Measurements from ENCODE around the gene CYBB.
"Not testable (repeated sequence)": the region's sequence is repeated elsewhere in the genome, so short reads cannot be mapped to it uniquely, and the experiment has no call there.

The CYBB gene

DNA sequence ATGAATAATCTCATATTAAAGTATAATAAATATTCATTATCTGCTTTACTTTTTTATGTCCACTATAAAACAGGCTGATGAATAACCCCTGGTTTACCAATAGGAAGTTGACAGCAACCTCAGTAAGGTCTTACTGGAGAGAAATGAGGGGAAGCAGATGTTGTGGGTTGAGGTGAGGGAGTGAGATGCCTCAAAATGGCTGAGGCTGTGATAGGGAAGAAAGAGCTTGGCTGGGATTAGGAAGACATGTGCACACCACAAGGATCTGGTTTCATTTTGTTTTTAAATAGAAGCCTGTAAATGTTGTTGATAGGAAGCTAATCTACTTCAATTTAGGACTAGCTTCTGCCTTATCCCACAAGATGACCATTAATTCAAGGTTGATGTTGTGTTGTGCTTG, 14.4 kb upstream of the CYBB start:
- ATAC-seq, result no peak
- TF ChIP-seq, protein P1, sequence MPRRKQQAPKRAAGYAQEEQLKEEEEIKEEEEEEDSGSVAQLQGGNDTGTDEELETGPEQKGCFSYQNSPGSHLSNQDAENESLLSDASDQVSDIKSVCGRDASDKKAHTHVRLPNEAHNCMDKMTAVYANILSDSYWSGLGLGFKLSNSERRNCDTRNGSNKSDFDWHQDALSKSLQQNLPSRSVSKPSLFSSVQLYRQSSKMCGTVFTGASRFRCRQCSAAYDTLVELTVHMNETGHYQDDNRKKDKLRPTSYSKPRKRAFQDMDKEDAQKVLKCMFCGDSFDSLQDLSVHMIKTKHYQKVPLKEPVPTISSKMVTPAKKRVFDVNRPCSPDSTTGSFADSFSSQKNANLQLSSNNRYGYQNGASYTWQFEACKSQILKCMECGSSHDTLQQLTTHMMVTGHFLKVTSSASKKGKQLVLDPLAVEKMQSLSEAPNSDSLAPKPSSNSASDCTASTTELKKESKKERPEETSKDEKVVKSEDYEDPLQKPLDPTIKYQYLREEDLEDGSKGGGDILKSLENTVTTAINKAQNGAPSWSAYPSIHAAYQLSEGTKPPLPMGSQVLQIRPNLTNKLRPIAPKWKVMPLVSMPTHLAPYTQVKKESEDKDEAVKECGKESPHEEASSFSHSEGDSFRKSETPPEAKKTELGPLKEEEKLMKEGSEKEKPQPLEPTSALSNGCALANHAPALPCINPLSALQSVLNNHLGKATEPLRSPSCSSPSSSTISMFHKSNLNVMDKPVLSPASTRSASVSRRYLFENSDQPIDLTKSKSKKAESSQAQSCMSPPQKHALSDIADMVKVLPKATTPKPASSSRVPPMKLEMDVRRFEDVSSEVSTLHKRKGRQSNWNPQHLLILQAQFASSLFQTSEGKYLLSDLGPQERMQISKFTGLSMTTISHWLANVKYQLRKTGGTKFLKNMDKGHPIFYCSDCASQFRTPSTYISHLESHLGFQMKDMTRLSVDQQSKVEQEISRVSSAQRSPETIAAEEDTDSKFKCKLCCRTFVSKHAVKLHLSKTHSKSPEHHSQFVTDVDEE (CRISPR knock-in tag; IDR thresholded peaks at IDR 0.05), result no peak
- TF ChIP-seq BACH2 (CRISPR knock-in tag; IDR thresholded peaks at IDR 0.05; ENCODE audit: borderline replicate concordance), result no peak
- TF ChIP-seq GLIS3 (CRISPR knock-in tag; IDR thresholded peaks at IDR 0.05), result no peak
- no peak for TF ChIP-seq ESRRG (CRISPR knock-in tag; IDR thresholded peaks at IDR 0.05)
- no peak for TF ChIP-seq ZFP3 (CRISPR knock-in tag; IDR thresholded peaks at IDR 0.05)
- TF ChIP-seq TCF4 (CRISPR knock-in tag; IDR thresholded peaks at IDR 0.05; ENCODE audit: borderline replicate concordance), result no peak
- no peak for TF ChIP-seq ZNF8 (CRISPR knock-in tag; IDR thresholded peaks at IDR 0.05)
- TF ChIP-seq, protein P2, sequence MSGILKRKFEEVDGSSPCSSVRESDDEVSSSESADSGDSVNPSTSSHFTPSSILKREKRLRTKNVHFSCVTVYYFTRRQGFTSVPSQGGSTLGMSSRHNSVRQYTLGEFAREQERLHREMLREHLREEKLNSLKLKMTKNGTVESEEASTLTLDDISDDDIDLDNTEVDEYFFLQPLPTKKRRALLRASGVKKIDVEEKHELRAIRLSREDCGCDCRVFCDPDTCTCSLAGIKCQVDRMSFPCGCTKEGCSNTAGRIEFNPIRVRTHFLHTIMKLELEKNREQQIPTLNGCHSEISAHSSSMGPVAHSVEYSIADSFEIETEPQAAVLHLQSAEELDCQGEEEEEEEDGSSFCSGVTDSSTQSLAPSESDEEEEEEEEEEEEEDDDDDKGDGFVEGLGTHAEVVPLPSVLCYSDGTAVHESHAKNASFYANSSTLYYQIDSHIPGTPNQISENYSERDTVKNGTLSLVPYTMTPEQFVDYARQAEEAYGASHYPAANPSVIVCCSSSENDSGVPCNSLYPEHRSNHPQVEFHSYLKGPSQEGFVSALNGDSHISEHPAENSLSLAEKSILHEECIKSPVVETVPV (CRISPR knock-in tag; IDR thresholded peaks at IDR 0.05), result no peak
- no peak for TF ChIP-seq PPARA (CRISPR knock-in tag; IDR thresholded peaks at IDR 0.05; ENCODE audit: borderline replicate concordance)
- TF ChIP-seq, protein P3, sequence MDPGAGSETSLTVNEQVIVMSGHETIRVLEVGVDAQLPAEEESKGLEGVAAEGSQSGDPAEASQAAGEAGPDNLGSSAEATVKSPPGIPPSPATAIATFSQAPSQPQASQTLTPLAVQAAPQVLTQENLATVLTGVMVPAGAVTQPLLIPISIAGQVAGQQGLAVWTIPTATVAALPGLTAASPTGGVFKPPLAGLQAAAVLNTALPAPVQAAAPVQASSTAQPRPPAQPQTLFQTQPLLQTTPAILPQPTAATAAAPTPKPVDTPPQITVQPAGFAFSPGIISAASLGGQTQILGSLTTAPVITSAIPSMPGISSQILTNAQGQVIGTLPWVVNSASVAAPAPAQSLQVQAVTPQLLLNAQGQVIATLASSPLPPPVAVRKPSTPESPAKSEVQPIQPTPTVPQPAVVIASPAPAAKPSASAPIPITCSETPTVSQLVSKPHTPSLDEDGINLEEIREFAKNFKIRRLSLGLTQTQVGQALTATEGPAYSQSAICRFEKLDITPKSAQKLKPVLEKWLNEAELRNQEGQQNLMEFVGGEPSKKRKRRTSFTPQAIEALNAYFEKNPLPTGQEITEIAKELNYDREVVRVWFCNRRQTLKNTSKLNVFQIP (CRISPR knock-in tag; IDR thresholded peaks at IDR 0.05; ENCODE audit: borderline replicate concordance, low read depth), result no peak
- TF ChIP-seq CSDC2 (CRISPR knock-in tag; IDR thresholded peaks at IDR 0.05), result no peak
- TF ChIP-seq ZFP30 (CRISPR knock-in tag; IDR thresholded peaks at IDR 0.05), result no peak
- no peak for TF ChIP-seq ZNF70 (CRISPR knock-in tag; IDR thresholded peaks at IDR 0.05)

DNA sequence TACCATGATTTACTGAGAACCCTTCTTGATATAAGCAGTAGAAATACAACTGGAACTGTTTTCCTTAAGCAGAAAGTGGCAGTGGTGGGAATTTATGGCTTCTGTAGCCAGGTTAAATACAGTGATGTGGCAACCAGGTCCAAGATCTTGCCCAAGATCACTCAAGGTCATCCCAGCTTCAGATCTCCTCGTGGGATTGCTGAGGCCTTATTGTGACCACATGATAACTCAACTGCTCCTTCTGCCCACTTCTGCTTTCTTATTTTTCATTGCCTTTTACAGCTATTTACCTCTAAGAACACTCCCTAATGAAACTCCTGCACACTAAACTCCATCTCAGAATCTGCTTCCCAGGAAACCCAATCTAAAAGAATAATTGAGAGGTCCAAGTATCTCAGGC, 12.4 kb upstream of the CYBB start:
- no peak for ATAC-seq
- TF ChIP-seq ESRRG (CRISPR knock-in tag; IDR thresholded peaks at IDR 0.05) (no peak), ZNF8 (CRISPR knock-in tag; IDR thresholded peaks at IDR 0.05) (no peak), SNAI2 (CRISPR knock-in tag; IDR thresholded peaks at IDR 0.05) (no peak), GLIS3 (CRISPR knock-in tag; IDR thresholded peaks at IDR 0.05) (no peak), ZNF565 (CRISPR knock-in tag; conservative IDR thresholded peaks at IDR 0.05; ENCODE audit: low read depth) (no peak), RARB (CRISPR knock-in tag; IDR thresholded peaks at IDR 0.05) (no peak), ZC3H10 (CRISPR knock-in tag; IDR thresholded peaks at IDR 0.05) (no peak), TOX (CRISPR knock-in tag; IDR thresholded peaks at IDR 0.05; ENCODE audit: borderline replicate concordance) (no peak), ISL1 (CRISPR knock-in tag; IDR thresholded peaks at IDR 0.05) (no peak), ZFP3 (CRISPR knock-in tag; IDR thresholded peaks at IDR 0.05) (no peak), PPARA (CRISPR knock-in tag; IDR thresholded peaks at IDR 0.05; ENCODE audit: borderline replicate concordance) (no peak)
- TF ChIP-seq, protein P3 (CRISPR knock-in tag; IDR thresholded peaks at IDR 0.05; ENCODE audit: borderline replicate concordance, low read depth), result no peak
- TF ChIP-seq, protein P2 (CRISPR knock-in tag; IDR thresholded peaks at IDR 0.05), result no peak
- TF ChIP-seq, protein P4, sequence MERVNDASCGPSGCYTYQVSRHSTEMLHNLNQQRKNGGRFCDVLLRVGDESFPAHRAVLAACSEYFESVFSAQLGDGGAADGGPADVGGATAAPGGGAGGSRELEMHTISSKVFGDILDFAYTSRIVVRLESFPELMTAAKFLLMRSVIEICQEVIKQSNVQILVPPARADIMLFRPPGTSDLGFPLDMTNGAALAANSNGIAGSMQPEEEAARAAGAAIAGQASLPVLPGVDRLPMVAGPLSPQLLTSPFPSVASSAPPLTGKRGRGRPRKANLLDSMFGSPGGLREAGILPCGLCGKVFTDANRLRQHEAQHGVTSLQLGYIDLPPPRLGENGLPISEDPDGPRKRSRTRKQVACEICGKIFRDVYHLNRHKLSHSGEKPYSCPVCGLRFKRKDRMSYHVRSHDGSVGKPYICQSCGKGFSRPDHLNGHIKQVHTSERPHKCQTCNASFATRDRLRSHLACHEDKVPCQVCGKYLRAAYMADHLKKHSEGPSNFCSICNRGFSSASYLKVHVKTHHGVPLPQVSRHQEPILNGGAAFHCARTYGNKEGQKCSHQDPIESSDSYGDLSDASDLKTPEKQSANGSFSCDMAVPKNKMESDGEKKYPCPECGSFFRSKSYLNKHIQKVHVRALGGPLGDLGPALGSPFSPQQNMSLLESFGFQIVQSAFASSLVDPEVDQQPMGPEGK (CRISPR knock-in tag; IDR thresholded peaks at IDR 0.05; ENCODE audit: borderline replicate concordance), result no peak

DNA sequence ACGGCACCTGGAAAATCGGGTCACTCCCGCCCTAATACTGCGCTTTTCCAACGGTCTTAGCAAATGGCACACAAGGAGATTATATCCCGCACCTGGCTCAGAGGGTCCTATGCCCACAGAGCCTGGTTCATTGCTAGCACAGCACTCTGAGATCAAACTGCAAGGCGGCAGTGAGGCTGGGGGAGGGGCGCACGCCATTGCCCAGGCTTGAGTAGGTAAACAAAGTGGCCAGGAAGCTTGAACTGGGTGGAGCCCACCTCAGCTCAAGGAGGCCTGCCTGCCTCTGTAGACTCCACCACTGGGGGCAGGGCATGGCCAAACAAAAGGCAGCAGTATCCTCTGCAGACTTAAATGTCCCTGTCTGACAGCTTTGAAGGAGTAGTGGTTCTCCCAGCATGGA, 11.0 kb upstream of the CYBB start:
- ATAC-seq, result not testable (repeated sequence)
